Tibial nerve (tissue), 4 donors: ENCODE results near the gene EFCAB5. TPM values are rescaled to one million over a fixed set of nuclear protein-coding genes. Genes with fewer than 3 reads are reported as not detected.
"Not testable (repeated sequence)": the region's sequence is repeated elsewhere in the genome, so short reads cannot be mapped to it uniquely, and the experiment has no call there.

Source experiments
- DNase-seq, 2 donors: peaks; one replicate each; pipeline ENCODE4 v3.0.0-alpha.2; 2019; ENCODE audit warnings: low spot score in 2 of 2
- H3K27ac ChIP-seq, 4 donors: fragments of 200-600 bp; sonication (generic) in 3 of 4; one replicate each; pipeline ENCODE4 v1.5.1; 2017 to 2019; ENCODE audit warnings: mild to moderate bottlenecking in 1 of 4
- H3K27me3 ChIP-seq, 2 donors: fragments of 200-600 bp; sonication (generic) in 1 of 2; one replicate each; pipeline versions ENCODE4 v1.5.1 to v1.6.0; 2017 to 2019
- H3K36me3 ChIP-seq, 3 donors: fragments of 200-600 bp; sonication (generic); one replicate each; pipeline ENCODE4 v1.5.1; 2018 to 2019
- H3K4me1 ChIP-seq, 4 donors: fragments of 200-600 bp; sonication (generic) in 3 of 4; one replicate each; pipeline ENCODE4 v1.5.1; 2017 to 2019
- H3K4me3 ChIP-seq, 4 donors: fragments of 200-600 bp; sonication (generic) in 3 of 4; one replicate each; pipeline ENCODE4 v1.5.1; 2017 to 2019; ENCODE audit warnings: mild to moderate bottlenecking in 1 of 4, moderate library complexity in 1 of 4
- H3K9me3 ChIP-seq, 4 donors: fragments of 200-600 bp; sonication (generic) in 3 of 4; one replicate each; pipeline ENCODE4 v1.5.1; 2017 to 2019
- EP300 ChIP-seq, 2 donors: sonication (generic); formaldehyde crosslinking; IDR thresholded peaks; one replicate each; pipeline ENCODE4 v1.6.1; 2017; ENCODE audit warnings: antibody characterized with exemption in 2 of 2, mild to moderate bottlenecking in 1 of 2
- POLR2A ChIP-seq, 2 donors: fragments of 450-650 bp; IDR thresholded peaks; one replicate each; pipeline ENCODE4 v1.6.1; 2017; ENCODE audit warnings: antibody characterized with exemption in 2 of 2, mild to moderate bottlenecking in 2 of 2, moderate library complexity in 2 of 2
- WGBS, 2 donors: methylation state at CpG; one replicate each; pipeline ENCODE4 v1.1.5; 2018; 5-methylcytosine and 5-hydroxymethylcytosine counted together
- total RNA-seq, 4 donors: library from RNA; depleted of rRNA; stranded (reverse); fragments of >200 nt; gene quantifications; one replicate each; pipeline ENCODE4 v1.1.0, GENCODE V29; 2016
- TF ChIP-seq, protein P1 (sequence below), 5 experiments: fragments of 200-600 bp in 3 of 5; fragments of 450-650 bp in 2 of 5; sonication (generic) in 3 of 5; IDR thresholded peaks; one replicate each; pipeline ENCODE4 v1.5.1; 2016 to 2019; ENCODE audit warnings: antibody characterized with exemption in 5 of 5, mild to moderate bottlenecking in 3 of 5, moderate library complexity in 2 of 5

Gene EFCAB5
- total RNA-seq, 4 donors from 2014 or later: 0.21 to 0.30 (median 0.22) TPM; not detected in 1

DNA sequence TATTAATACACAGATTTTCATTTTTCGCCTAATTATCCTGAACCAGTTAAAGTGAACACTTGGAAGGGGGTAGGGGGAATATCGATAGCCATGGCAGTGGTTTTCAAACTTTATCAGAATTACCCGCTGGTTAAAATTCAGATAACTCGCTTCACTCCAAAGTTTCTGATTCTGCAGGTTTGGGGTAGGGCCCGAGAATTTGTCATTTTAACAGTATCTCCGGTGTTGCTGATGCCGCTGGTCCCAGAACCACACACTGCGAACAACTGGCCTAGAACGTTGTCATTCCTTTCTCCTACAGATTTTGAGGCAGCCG is 174.9 kb downstream of the EFCAB5 start:
- WGBS, 2 donors: 11 to 16% methylated on average over 10 of the region's 10 CpGs
- Histone ChIP-seq H3K4me1 (peaks cover 0 to 29% (median 11%) of the 10 kb centered on the region in 4 donors), H3K27me3 (no peaks in the 10 kb centered on the region), H3K27ac (peak overlapping the region; percentile 90 to 99 (median 96)), H3K4me3 (peak overlapping the region; percentile 58 to 75 (median 68)), H3K36me3 (peaks cover 0 to 17% (median 0%) of the 10 kb centered on the region in 3 donors), H3K9me3 (no peaks in the 10 kb centered on the region)
- no peak for DNase-seq
- TF ChIP-seq EP300 (IDR thresholded peaks at IDR 0.05) (no peak), POLR2A (IDR thresholded peaks at IDR 0.05) (no peak)
- TF ChIP-seq, protein P1, sequence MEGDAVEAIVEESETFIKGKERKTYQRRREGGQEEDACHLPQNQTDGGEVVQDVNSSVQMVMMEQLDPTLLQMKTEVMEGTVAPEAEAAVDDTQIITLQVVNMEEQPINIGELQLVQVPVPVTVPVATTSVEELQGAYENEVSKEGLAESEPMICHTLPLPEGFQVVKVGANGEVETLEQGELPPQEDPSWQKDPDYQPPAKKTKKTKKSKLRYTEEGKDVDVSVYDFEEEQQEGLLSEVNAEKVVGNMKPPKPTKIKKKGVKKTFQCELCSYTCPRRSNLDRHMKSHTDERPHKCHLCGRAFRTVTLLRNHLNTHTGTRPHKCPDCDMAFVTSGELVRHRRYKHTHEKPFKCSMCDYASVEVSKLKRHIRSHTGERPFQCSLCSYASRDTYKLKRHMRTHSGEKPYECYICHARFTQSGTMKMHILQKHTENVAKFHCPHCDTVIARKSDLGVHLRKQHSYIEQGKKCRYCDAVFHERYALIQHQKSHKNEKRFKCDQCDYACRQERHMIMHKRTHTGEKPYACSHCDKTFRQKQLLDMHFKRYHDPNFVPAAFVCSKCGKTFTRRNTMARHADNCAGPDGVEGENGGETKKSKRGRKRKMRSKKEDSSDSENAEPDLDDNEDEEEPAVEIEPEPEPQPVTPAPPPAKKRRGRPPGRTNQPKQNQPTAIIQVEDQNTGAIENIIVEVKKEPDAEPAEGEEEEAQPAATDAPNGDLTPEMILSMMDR (IDR thresholded peaks at IDR 0.05): no peak

DNA sequence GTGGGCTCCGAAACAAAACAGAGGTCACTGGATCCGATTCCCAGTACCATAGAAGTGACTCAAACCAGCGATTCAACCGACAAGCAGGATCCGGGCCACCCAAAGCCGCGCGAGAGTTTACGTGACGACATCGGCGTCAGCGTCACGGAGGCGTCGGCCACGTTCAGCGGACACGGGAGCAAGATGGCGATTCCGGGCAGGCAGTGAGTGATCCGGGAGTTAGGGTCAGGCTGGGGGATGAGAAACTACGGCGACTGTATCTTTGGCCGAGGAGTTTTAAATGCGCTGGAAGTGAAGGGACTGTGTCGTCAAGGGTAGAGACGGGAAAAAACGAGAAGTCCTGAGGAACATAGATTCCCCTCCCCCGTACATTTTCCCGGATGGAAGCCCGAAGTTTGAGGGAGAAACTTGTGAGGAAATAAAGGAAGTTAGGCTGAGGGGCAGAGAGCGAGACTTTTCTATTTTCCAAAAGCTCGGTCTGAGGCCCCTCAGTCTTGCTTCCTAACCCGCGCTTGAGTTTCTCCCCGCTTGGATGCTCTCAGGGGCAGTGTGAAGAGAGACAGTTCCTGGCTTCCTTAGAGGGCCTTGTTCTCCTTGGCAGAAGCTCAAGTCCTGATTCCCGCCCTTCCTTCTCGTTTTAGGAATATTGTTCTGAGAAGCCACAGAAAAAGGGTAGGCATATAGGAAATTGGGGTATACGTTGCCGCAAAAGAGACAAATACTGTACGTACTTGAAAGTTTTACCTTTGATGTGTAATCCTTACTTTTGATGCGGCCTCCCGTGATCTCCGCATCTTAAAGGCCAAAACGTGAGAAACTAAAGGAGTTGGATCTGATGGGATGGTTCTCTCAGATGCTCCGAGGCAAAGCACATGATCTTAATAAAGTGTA is 175.5 kb downstream of the EFCAB5 start, which contains the start of gene NSRP1:
TSS of gene NSRP1 (plus strand) at position 156 of the 891 bp plus-strand sequence. CDS start at position 184, 28 bp downstream.
- H3K4me3 ChIP-seq: peak within 1 kb of the TSS; percentile 58 to 75 (median 68)
- peak; percentile 92 for DNase-seq
- TF ChIP-seq, protein P1 (IDR thresholded peaks at IDR 0.05): no peak
- TF ChIP-seq POLR2A (IDR thresholded peaks at IDR 0.05): peak; percentile 95 to 96
- peak in 1 of 2 donors; percentile 99 for TF ChIP-seq EP300 (IDR thresholded peaks at IDR 0.05)
- WGBS, 2 donors: 0 to 1% methylated on average over 47 of the region's 47 CpGs
- H3K27ac ChIP-seq: peak within 1 kb of the TSS; percentile 90 to 99 (median 96)
- H3K4me1 ChIP-seq: peaks cover 0 to 31% (median 11%) of the 10 kb centered on the region in 4 donors
- no peaks in the 10 kb centered on the region for H3K27me3 ChIP-seq
- peaks cover 0 to 21% (median 0%) of the 10 kb centered on the region in 3 donors for H3K36me3 ChIP-seq
- H3K9me3 ChIP-seq: no peaks in the 10 kb centered on the region

DNA sequence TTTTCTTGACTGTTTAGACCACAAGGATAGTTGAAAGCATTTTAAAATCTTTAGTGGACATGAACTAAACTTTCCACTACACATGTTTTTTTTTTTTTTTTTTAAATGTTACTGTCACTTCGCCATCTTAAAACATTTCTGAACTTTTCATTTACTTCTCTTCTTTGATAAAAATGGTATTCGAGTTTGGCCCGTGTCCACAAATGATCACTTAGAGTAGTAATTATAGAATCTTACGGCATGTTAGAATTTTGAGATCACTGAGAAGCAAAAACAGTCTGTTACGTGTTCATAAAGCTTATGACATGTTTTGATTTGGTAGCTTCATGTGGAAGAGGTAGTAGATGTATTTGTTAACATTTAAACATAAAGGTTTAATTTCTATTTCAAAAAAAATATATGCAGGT is 176.2 kb downstream of the EFCAB5 start:
- H3K27ac ChIP-seq: peak overlapping the region in 3 of 4 donors; percentile 92 to 99 (median 99)
- no peaks in the 10 kb centered on the region for H3K27me3 ChIP-seq
- DNase-seq: no peak
- TF ChIP-seq EP300 (IDR thresholded peaks at IDR 0.05) (no peak), POLR2A (IDR thresholded peaks at IDR 0.05) (no peak)
- TF ChIP-seq, protein P1 (IDR thresholded peaks at IDR 0.05): no peak
- no peaks in the 10 kb centered on the region for H3K9me3 ChIP-seq
- peaks cover 0 to 26% (median 0%) of the 10 kb centered on the region in 3 donors for H3K36me3 ChIP-seq
- peaks cover 0 to 31% (median 11%) of the 10 kb centered on the region in 4 donors for H3K4me1 ChIP-seq
- WGBS, 2 donors: 21% methylated on average over 5 of the region's 5 CpGs
- peak overlapping the region; percentile 58 to 75 (median 68) for H3K4me3 ChIP-seq

DNA sequence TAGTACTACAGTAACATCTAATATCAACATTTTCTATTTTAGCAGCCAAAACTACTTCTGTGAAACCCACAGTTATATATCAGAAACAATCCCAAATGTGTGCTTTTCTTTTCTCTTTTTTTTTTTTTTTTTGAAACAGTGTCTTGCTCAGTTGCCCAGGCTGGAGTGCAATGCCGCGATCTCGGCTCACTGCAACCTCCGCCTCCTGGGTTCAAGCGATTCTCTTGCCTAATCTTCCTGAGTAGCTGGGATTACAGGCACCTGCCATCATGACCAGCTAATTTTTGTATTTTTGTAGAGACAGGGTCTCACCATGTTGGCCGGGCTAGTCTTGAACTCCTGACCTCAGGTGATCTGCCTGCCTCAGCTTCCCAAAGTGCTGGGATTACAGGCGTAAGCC is 177.2 kb downstream of the EFCAB5 start:
- H3K4me1 ChIP-seq: peaks cover 0 to 31% (median 11%) of the 10 kb centered on the region in 4 donors
- WGBS, 2 donors: 85 to 97% methylated on average over 7 of the region's 7 CpGs
- H3K36me3 ChIP-seq: peaks cover 0 to 30% (median 0%) of the 10 kb centered on the region in 3 donors
- not testable (repeated sequence) for H3K27ac ChIP-seq, H3K4me3 ChIP-seq, H3K9me3 ChIP-seq, DNase-seq, H3K27me3 ChIP-seq

DNA sequence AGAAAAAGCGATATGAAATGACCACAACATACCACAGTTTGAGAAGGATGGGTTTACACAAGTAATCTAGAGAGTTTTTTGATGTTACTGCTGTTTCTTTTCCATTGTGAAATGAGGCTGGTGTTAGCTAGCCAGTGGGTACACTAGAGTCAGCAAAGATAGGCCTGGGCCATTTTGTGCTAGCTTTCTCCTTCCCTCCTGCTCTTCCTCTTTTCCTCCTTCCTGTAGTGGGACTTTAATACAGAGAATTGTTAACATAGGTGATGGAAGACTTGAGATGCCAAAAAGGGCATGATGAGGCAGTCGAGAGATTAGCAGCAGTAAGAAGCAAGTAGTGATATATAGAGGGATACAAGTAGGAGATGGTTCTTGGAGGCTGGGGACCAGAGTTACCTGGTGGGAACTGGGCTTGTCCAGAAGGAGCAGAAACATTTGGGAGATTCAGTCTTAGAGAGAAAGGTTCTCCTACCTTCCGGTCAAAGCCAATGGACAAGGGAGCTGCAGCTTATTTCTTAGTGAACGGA is 182.9 kb downstream of the EFCAB5 start:
- peaks cover 0 to 37% (median 4%) of the 10 kb centered on the region in 4 donors for H3K4me1 ChIP-seq
- no peak for DNase-seq
- 93 to 96% methylated on average over 4 of the region's 4 CpGs for WGBS, 2 donors
- H3K4me3 ChIP-seq: no peak overlapping the region
- no peak overlapping the region for H3K27ac ChIP-seq
- TF ChIP-seq EP300 (IDR thresholded peaks at IDR 0.05) (no peak), POLR2A (IDR thresholded peaks at IDR 0.05) (no peak)
- TF ChIP-seq, protein P1 (IDR thresholded peaks at IDR 0.05): no peak
- H3K27me3 ChIP-seq: no peaks in the 10 kb centered on the region
- H3K9me3 ChIP-seq: no peaks in the 10 kb centered on the region
- peaks cover 0 to 49% (median 0%) of the 10 kb centered on the region in 3 donors for H3K36me3 ChIP-seq
